Loucy (cell line): ENCODE results near the gene PA2G4.

Experiments
- EZH2phosphoT487 ChIP-seq: fragments of 200-600 bp; IDR thresholded peaks from 2 replicates; pipeline ENCODE4 v1.6.1; 2018; ENCODE audit warnings: antibody characterized with exemption, mild to moderate bottlenecking, moderate library complexity, borderline replicate concordance
- TF ChIP-seq, protein P1 (sequence below): fragments of 200-600 bp; sonication (generic); conservative IDR thresholded peaks from 2 replicates; pipeline ENCODE4 v1.5.1; 2014; ENCODE audit warnings: mild to moderate bottlenecking, antibody characterized with exemption, low read length

DNA sequence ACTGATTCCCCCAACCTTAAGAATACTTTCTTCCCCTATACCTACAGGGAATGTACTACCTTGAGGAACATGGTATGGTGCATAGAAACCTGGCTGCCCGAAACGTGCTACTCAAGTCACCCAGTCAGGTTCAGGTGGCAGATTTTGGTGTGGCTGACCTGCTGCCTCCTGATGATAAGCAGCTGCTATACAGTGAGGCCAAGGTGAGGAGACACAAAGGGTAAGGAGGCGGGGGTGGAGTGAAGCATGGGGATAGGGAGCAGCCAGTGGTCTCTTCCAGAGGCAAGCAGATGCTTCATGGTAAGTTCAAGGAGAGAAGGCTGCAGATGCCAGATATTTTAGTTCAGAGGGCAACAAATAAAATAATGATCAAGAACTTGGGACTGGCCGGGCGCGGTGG lies 6.6 kb upstream of the PA2G4 start:
- TF ChIP-seq, protein P1, sequence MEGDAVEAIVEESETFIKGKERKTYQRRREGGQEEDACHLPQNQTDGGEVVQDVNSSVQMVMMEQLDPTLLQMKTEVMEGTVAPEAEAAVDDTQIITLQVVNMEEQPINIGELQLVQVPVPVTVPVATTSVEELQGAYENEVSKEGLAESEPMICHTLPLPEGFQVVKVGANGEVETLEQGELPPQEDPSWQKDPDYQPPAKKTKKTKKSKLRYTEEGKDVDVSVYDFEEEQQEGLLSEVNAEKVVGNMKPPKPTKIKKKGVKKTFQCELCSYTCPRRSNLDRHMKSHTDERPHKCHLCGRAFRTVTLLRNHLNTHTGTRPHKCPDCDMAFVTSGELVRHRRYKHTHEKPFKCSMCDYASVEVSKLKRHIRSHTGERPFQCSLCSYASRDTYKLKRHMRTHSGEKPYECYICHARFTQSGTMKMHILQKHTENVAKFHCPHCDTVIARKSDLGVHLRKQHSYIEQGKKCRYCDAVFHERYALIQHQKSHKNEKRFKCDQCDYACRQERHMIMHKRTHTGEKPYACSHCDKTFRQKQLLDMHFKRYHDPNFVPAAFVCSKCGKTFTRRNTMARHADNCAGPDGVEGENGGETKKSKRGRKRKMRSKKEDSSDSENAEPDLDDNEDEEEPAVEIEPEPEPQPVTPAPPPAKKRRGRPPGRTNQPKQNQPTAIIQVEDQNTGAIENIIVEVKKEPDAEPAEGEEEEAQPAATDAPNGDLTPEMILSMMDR, result no peak
- no peak for TF ChIP-seq EZH2phosphoT487
